Cardiac fibroblast (primary cell): ENCODE data around the gene HOXB6.

Source experiments
- DNase-seq, 2 donors: peaks; one replicate each; pipeline versions ENCODE4 v3.0.0 to v3.0.0-alpha.2; 2010; ENCODE audit warnings: low read depth in 2 of 2
- H3K4me3 ChIP-seq, 2 donors: replicated peaks in 1 of 2; 1 replicate in 1 of 2; 2 replicates in 1 of 2; pipeline ENCODE4 v1.5.1; 2011; ENCODE audit warnings: low read depth in 2 of 2, low read length in 2 of 2, mild to moderate bottlenecking in 2 of 2, moderate library complexity in 1 of 2
- TF ChIP-seq, protein P1 (sequence below): IDR thresholded peaks from one replicate; pipeline ENCODE4 v1.5.1; 2011; ENCODE audit warnings: low read depth, mild to moderate bottlenecking, low read length, inconsistent platforms

The HOXB6 gene

DNA sequence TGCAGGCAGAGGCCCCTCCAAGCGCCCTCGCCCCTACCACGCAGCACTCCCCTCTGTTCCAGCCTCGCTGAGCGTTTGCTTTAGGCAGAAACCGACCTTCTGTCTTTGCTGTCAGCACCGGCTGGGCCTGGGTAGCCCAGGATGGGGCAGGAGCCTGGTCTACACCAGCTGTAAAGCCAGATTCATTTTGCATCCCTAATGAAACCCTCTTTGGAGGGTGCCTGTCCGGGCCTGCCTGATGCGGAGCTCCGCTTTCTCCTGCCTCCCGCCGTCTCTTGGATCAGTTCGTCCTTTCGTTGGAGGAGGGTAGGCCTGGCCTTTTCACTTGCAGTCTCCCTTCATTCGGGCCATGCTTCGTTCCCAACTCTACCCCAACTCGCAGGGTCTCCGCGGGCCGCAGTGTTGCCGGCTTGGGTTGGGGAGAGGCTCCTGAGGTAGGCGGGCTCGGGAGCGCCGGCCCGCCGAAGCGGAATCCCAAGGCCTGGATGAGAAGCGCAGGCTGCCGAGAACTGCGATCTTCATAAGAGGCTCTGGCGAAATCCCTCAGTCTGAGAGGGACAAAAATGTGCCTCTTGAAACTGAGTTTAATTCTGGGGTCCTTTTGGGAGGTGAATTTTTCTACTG is 15.2 kb upstream of the HOXB6 start:
- H3K4me3 ChIP-seq, result no peak overlapping the region
- TF ChIP-seq, protein P1, sequence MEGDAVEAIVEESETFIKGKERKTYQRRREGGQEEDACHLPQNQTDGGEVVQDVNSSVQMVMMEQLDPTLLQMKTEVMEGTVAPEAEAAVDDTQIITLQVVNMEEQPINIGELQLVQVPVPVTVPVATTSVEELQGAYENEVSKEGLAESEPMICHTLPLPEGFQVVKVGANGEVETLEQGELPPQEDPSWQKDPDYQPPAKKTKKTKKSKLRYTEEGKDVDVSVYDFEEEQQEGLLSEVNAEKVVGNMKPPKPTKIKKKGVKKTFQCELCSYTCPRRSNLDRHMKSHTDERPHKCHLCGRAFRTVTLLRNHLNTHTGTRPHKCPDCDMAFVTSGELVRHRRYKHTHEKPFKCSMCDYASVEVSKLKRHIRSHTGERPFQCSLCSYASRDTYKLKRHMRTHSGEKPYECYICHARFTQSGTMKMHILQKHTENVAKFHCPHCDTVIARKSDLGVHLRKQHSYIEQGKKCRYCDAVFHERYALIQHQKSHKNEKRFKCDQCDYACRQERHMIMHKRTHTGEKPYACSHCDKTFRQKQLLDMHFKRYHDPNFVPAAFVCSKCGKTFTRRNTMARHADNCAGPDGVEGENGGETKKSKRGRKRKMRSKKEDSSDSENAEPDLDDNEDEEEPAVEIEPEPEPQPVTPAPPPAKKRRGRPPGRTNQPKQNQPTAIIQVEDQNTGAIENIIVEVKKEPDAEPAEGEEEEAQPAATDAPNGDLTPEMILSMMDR, result no peak
- no peak for DNase-seq

GRCh38 chr17:48618256-48618896 is 13.6 kb upstream of the HOXB6 start:
- peak; percentile 83 to 84 for DNase-seq
- no peak overlapping the region for H3K4me3 ChIP-seq
- TF ChIP-seq, protein P1, result peak; percentile 97

- TF ChIP-seq, protein P1, result no peak
- DNase-seq, result no peak
- no peak overlapping the region for H3K4me3 ChIP-seq
Measured at GRCh38 chr17:48617471-48618255, 12.9 kb upstream of the HOXB6 start.

DNA sequence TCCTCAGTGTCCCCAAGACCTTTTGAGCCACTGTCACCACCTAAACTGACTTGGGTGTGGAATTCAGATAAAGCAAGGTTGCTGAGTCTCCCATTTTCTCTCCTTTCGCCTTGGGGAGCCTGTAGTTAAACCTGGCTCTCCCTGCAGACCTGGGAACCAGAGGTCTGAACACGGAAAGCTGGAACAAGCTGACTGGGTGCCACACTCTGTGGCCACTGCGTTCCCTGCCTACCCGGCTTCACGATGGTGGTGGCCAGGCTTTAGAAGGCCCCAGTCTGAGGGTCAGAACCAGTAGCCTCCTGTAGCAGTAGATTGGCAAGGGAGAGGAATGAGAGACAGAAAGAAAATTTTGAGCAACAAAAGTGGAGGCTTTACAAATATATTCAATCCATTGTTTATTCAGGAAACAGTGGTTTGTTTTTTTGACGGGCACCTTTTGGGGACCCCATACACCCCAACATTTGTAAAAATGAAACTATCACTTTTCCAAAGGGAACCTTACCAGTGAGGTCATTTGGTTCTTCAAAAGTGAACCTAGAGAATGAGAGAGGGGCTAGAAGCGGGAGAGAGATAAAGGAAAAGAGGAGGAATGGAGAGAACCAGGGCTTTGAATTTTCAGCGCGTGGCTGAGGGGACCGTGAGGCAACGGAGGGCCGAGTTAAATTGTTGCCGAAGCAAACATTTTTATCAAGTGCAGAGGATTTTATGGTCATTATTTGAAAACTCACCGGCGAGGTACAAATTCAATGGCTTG is 12.1 kb upstream of the HOXB6 start:
- no peak for DNase-seq
- H3K4me3 ChIP-seq, result no peak overlapping the region
- TF ChIP-seq, protein P1, result no peak

- H3K4me3 ChIP-seq, result no peak overlapping the region
- TF ChIP-seq, protein P1, result no peak
- no peak for DNase-seq
Measured at GRCh38 chr17:48615963-48616716, 11.4 kb upstream of the HOXB6 start.
